HepG2 (cell line): ENCODE data around the gene ZBTB17. TPM values are rescaled to one million over a fixed set of nuclear protein-coding genes. Genes with fewer than 3 reads are reported as not detected.
A peak's percentile ranks its signal among the peaks of the same experiment; 100 is the strongest.

Source experiments
- ATAC-seq: fragments of 200-7000 bp; cut with Tn5 transposase; 3 replicates; pipeline ENCODE4 v1.9.1; 2020; ENCODE audit warnings: mild to moderate bottlenecking, moderate library complexity
- Bru-seq: library from RNA; stranded (reverse); fragments of 400-500 nt; gene quantifications from one replicate; lab custom pipeline; 2021; lab: Mats Ljungman, UMichigan
- BruChase-seq, 2 experiments: library from RNA; stranded (reverse); fragments of 400-500 nt; gene quantifications; one replicate each; lab custom pipeline; 2021; lab: Mats Ljungman, UMichigan
- BruUV-seq: library from RNA; stranded (reverse); fragments of 400-500 nt; replicated peaks from 2 replicates; lab custom pipeline; 2021; lab: Mats Ljungman, UMichigan
- CTCF ChIA-PET: fragments of 300-600 bp; formaldehyde crosslinking; extraction: SDS; loops from one replicate; lab custom pipeline; 2021; ENCODE audit warnings: low total read pairs, inconsistent platforms, low intra/inter-chr PET ratio; lab: Yijun Ruan, JAX
- POLR2A ChIA-PET: fragments of 350-600 bp; sonication (Branson Sonifier 250); formaldehyde crosslinking; loops from one replicate; lab custom pipeline; 2020; ENCODE audit warnings: antibody characterized with exemption, inconsistent platforms; lab: Yijun Ruan, JAX
- DNase-seq: peaks from one replicate; pipeline ENCODE4 v3.0.0-alpha.2; 2015; ENCODE audit warnings: low spot score
- FAIRE-seq: peaks from 3 replicates; lab custom pipeline; 2011; peaks lifted over from hg19 to GRCh38; lab: Jason Lieb, UNC
- H2AFZ ChIP-seq: one replicate; pipeline ENCODE4 v1.6.1; 2011; ENCODE audit warnings: low read length, inconsistent platforms
- H3K27ac ChIP-seq: fragments of 300-600 bp; 3 replicates; pipeline ENCODE4 v1.8.0; 2011; ENCODE audit warnings: mixed run types, mild to moderate bottlenecking, mixed read lengths, low read length, inconsistent platforms; ENCODE audit not compliant: insufficient read depth; ENCODE audit errors: extremely low read length
- H3K27me3 ChIP-seq, 2 experiments: fragments of 200-600 bp in 1 of 2; 2 replicates in 1 of 2; 3 replicates in 1 of 2; pipeline versions ENCODE4 v1.6.0 to v1.8.0; 2011; ENCODE audit warnings: low read length in 2 of 2, mild to moderate bottlenecking in 2 of 2, moderate library complexity in 2 of 2, inconsistent platforms in 1 of 2; ENCODE audit not compliant: insufficient read depth in 2 of 2, control insufficient read depth in 1 of 2
- H3K36me3 ChIP-seq, 2 experiments: fragments of 200-600 bp in 1 of 2; replicated peaks in 1 of 2; 2 replicates in 1 of 2; 3 replicates in 1 of 2; pipeline versions ENCODE4 v1.5.1 to v1.8.0; 2011; ENCODE audit warnings: low read length in 2 of 2, inconsistent platforms in 1 of 2; ENCODE audit not compliant: insufficient read depth in 2 of 2, control insufficient read depth in 1 of 2
- H3K4me1 ChIP-seq: 2 replicates; pipeline ENCODE4 v1.5.1; 2012; ENCODE audit warnings: low read length, inconsistent platforms; ENCODE audit not compliant: insufficient read depth
- H3K4me2 ChIP-seq: 2 replicates; pipeline ENCODE4 v1.6.0; 2011; ENCODE audit warnings: low read depth, low read length, inconsistent platforms
- H3K4me3 ChIP-seq, 3 experiments: fragments of 200-600 bp in 1 of 3; sonication (generic), shearing (Covaris generic) in 1 of 3; replicated peaks in 1 of 3; 2 replicates each; pipeline ENCODE4 v1.5.1; 2011 to 2016; ENCODE audit warnings: low read length in 3 of 3, inconsistent platforms in 2 of 3, low read depth in 2 of 3, mild to moderate bottlenecking in 2 of 3, control low read depth in 1 of 3, mixed read lengths in 1 of 3; ENCODE audit not compliant: insufficient read depth in 1 of 3
- H3K79me2 ChIP-seq: one replicate; pipeline ENCODE4 v1.6.1; 2011; ENCODE audit warnings: low read length, inconsistent platforms; ENCODE audit not compliant: insufficient read depth
- H3K9ac ChIP-seq: 2 replicates; pipeline ENCODE4 v1.6.0; 2011; ENCODE audit warnings: mild to moderate bottlenecking, low read depth, low read length, inconsistent platforms; ENCODE audit not compliant: insufficient read depth
- H3K9me3 ChIP-seq: 2 replicates; pipeline ENCODE4 v1.5.1; 2012; ENCODE audit warnings: mild to moderate bottlenecking, low read length
- H4K20me1 ChIP-seq: 2 replicates; pipeline ENCODE4 v1.6.0; 2011; ENCODE audit warnings: inconsistent platforms, mild to moderate bottlenecking, low read length, moderate library complexity; ENCODE audit not compliant: insufficient read depth
- CBX1 ChIP-seq: IDR thresholded peaks from one replicate; pipeline ENCODE4 v1.6.1; 2016; ENCODE audit warnings: antibody characterized with exemption, low read depth
- MYNN ChIP-seq: sonication (generic); formaldehyde crosslinking; IDR thresholded peaks from 2 replicates; pipeline ENCODE4 v1.4.0; 2020; ENCODE audit warnings: mild to moderate bottlenecking, low read depth, missing genetic modification reagents
- NFKB2 ChIP-seq: sonication (generic); formaldehyde crosslinking; IDR thresholded peaks from 2 replicates; pipeline ENCODE4 v1.4.0; 2020; ENCODE audit warnings: missing genetic modification reagents, borderline replicate concordance
- POGZ ChIP-seq: sonication (generic); formaldehyde crosslinking; IDR thresholded peaks from 2 replicates; pipeline ENCODE4 v1.4.0; 2020; ENCODE audit warnings: mild to moderate bottlenecking, missing genetic modification reagents
- PTBP1 ChIP-seq: fragments of 200-400 bp; formaldehyde crosslinking; IDR thresholded peaks from 2 replicates; pipeline ENCODE4 v1.6.1; 2018; ENCODE audit warnings: low read length, low read depth; ENCODE audit not compliant: poor library complexity, severe bottlenecking
- SYNCRIP ChIP-seq: fragments of 200-400 bp; formaldehyde crosslinking; IDR thresholded peaks from 2 replicates; pipeline ENCODE4 v1.6.1; 2018; ENCODE audit warnings: mild to moderate bottlenecking, low read depth, low read length; ENCODE audit not compliant: insufficient read depth
- ZFYVE20 ChIP-seq: sonication (generic); formaldehyde crosslinking; IDR thresholded peaks from 2 replicates; pipeline ENCODE4 v1.8.0; 2023; ENCODE audit warnings: low read depth, mild to moderate bottlenecking, moderate library complexity, missing genetic modification reagents, borderline replicate concordance
- ZNF224 ChIP-seq: sonication (generic); formaldehyde crosslinking; IDR thresholded peaks from 2 replicates; pipeline ENCODE4 v1.5.0; 2020; ENCODE audit warnings: mild to moderate bottlenecking, missing genetic modification reagents
- ZNF605 ChIP-seq: sonication (generic); formaldehyde crosslinking; IDR thresholded peaks from 2 replicates; pipeline ENCODE4 v1.8.0; 2022; ENCODE audit warnings: mild to moderate bottlenecking, missing genetic modification reagents
- WGBS: methylation state at CpG from one replicate; pipeline ENCODE4 v1.1.6; 2017; ENCODE audit warnings: low lambda C conversion rate; 5-methylcytosine and 5-hydroxymethylcytosine counted together
- in situ Hi-C: cut with HindIII; loops from 2 replicates; pipeline ENCODE4 v1.10.0; 2017; ENCODE audit warnings: low pct_unique_long_range_greater_than_20kb; ENCODE audit not compliant: extremely low pct_ligation_motif_present
- intact Hi-C: fragments of 100-400 bp; cut with micrococcal nuclease; formaldehyde crosslinking; loops from one replicate; pipeline ENCODE4 v1.10.0; 2022; ENCODE audit not compliant: unreplicated experiment
- long read RNA-seq, 2 experiments: library from RNA in 1 of 2; library from polyadenylated mRNA in 1 of 2; stranded (forward) in 1 of 2; unstranded in 1 of 2; transcript quantifications; one replicate each; pipeline ENCODE4 v2.0.0, GENCODE V29; 2019 to 2022
- polyA minus RNA-seq, 3 experiments: library from RNA; depleted of rRNA, polyadenylated mRNA; stranded (reverse); fragments of >200 nt; gene quantifications; 2 replicates each; pipeline ENCODE4 v1.2.3, GENCODE V29; 2011; ENCODE audit warnings: low replicate concordance in 1 of 3
- polyA plus RNA-seq, 8 experiments: library from polyadenylated mRNA; depleted of rRNA in 3 of 8; stranded (reverse) in 7 of 8; unstranded in 1 of 8; fragments of >200 nt; fragmentation: Illumina TruSeq in 4 of 8; extraction: Trizol in 4 of 8; gene quantifications; 2 replicates each; pipeline versions ENCODE4 v1.2.1 to v1.2.3, GENCODE V29; 2011 to 2016; ENCODE audit warnings: low read depth in 4 of 8, missing spikeins in 1 of 8, mixed read lengths in 1 of 8; ENCODE audit not compliant: insufficient read depth in 1 of 8
- total RNA-seq, 5 experiments: library from RNA; depleted of rRNA; stranded (reverse); fragments of >200 nt; fragmentation: Illumina TruSeq; extraction: Trizol; gene quantifications; 2 replicates each; pipeline ENCODE4 v1.2.3, GENCODE V29; 2016; ENCODE audit warnings: low read depth in 1 of 5
- TF ChIP-seq, protein P1 (sequence below): IDR thresholded peaks from 2 replicates; pipeline ENCODE4 v1.4.0; 2020; ENCODE audit warnings: mild to moderate bottlenecking, missing genetic modification reagents
- TF ChIP-seq, protein P2 (sequence below): sonication (generic); formaldehyde crosslinking; IDR thresholded peaks from 2 replicates; pipeline ENCODE4 v1.8.1; 2023; ENCODE audit warnings: mild to moderate bottlenecking, missing genetic modification reagents

ZBTB17 gene
- total RNA-seq (2016; rRNA removed; fragmentation: Illumina TruSeq; extraction: Trizol), result 10.1 and 16.7 TPM in 2 replicates
- total RNA-seq (2016; cell fraction: cytosol; rRNA removed; fragmentation: Illumina TruSeq; extraction: Trizol; ENCODE audit: low read depth), result 7.6 and 9.2 TPM in 2 replicates
- total RNA-seq (2016; cell fraction: insoluble cytoplasmic fraction; rRNA removed; fragmentation: Illumina TruSeq; extraction: Trizol), result 11.2 and 19.1 TPM in 2 replicates
- total RNA-seq (2016; cell fraction: membrane; rRNA removed; fragmentation: Illumina TruSeq; extraction: Trizol), result 9.9 and 11.1 TPM in 2 replicates
- 17.0 and 18.5 TPM in 2 replicates for total RNA-seq (2016; cell fraction: nucleus; rRNA removed; fragmentation: Illumina TruSeq; extraction: Trizol)
- polyA plus RNA-seq (2011; rRNA removed), result 17.0 and 21.0 TPM in 2 replicates
- polyA plus RNA-seq (2011; cell fraction: cytosol; rRNA removed), result 10.1 and 18.8 TPM in 2 replicates
- polyA plus RNA-seq (2011; cell fraction: nucleus; rRNA removed), result 96.3 and 129 TPM in 2 replicates
- polyA plus RNA-seq (2012), result 7.7 and 12.7 TPM in 2 replicates
- 3.5 and 3.6 TPM in 2 replicates for polyA plus RNA-seq (2016; cell fraction: cytosol; fragmentation: Illumina TruSeq; extraction: Trizol; ENCODE audit: low read depth)
- polyA plus RNA-seq (2016; cell fraction: insoluble cytoplasmic fraction; fragmentation: Illumina TruSeq; extraction: Trizol; ENCODE audit: low read depth), result 11.1 and 12.0 TPM in 2 replicates
- polyA plus RNA-seq (2016; cell fraction: membrane; fragmentation: Illumina TruSeq; extraction: Trizol; ENCODE audit: low read depth), result 6.7 and 7.4 TPM in 2 replicates
- 36.9 and 37.2 TPM in 2 replicates for polyA plus RNA-seq (2016; cell fraction: nucleus; fragmentation: Illumina TruSeq; extraction: Trizol; ENCODE audit: insufficient read depth, low read depth)
- 46.0 and 46.5 TPM in 2 replicates for polyA minus RNA-seq (2011; rRNA and poly(A)+ RNA removed; ENCODE audit: low replicate concordance)
- polyA minus RNA-seq (2011; cell fraction: cytosol; rRNA and poly(A)+ RNA removed), result 6.1 and 9.8 TPM in 2 replicates
- 14.4 and 22.9 TPM in 2 replicates for polyA minus RNA-seq (2011; cell fraction: nucleus; rRNA and poly(A)+ RNA removed)
- percentile 58 among the genes with signal in this experiment for Bru-seq, nascent RNA
- BruChase-seq, experiment 1, labeled RNA remaining after a 6-hour chase, result percentile 67 among the genes with signal in this experiment
- BruChase-seq, experiment 2, labeled RNA remaining after a 2-hour chase, result percentile 55 among the genes with signal in this experiment
- long read RNA-seq, experiment 1, transcript ZBTB17-202 (16 exons, 2,745 nt), result major isoform, 8 of 17 reads
- long read RNA-seq, experiment 1, partial matches to known transcripts, result 3 of 17 reads
- long read RNA-seq, experiment 1, other reads (novel, unspliced or antisense), result 3 of 17 reads
- long read RNA-seq, experiment 2, transcript ZBTB17-202 (16 exons, 2,745 nt), result major isoform, 5 of 36 reads
- long read RNA-seq, experiment 2, partial matches to known transcripts, result 22 of 36 reads
- long read RNA-seq, experiment 2, other reads (novel, unspliced or antisense), result 6 of 36 reads

DNA sequence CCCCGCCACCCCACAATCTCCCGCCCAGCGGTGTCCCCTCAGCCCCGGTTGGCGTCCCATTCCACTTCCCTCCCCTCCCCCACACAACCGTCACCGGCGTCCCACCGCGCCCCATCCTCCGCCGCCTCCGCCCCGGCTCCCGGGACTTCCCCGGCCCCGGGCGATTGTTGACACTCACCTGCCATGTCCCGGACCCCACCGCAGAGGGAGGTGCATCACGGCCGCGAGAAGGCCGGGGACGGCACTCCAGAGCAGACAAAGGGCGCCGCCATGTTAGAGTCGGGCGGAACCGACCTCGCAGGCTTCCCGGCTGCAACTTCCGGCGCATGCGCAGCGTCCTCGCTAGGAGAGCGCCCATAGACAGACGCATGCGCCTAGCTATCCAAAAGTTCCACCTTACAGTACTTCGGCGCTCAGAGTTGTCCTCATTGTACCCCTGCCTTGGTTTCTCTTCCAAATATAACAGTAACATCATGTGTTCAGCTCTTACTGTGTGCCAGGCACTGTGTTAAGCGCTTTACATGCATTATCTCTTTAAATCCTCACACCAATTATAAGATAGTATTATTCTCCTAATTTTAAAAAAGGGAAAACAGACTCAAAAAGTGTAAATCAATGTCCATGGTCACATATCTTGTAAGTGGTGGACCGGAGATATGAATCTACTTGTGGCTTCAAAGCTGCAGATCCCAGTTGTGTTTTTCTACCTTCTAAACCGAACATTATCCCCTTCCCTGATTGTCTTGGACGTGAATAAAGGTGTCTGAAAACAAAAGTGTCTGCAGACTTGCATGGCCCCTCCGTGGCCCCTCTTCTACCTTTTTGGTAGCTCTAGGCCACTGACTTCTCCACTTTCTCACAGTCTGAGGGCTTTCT, at the start of gene ZBTB17:
Gene ZBTB17, minus strand, starts transcription at position 297 of the 876 bp plus-strand sequence. CDS start 27,606 bp downstream, outside the sequence.
- FAIRE-seq (no peak), ATAC-seq (peak; percentile 93), DNase-seq (peak; percentile 85)
- Histone ChIP-seq H2AFZ (peak within 1 kb of the TSS; percentile 79), H3K4me3 (peak within 1 kb of the TSS; percentile 87 to 97 (median 94)), H3K79me2 (peaks cover 16% of the 10 kb centered on the region), H3K36me3 (peaks cover 2 to 12% of the 10 kb centered on the region in 2 experiments; a peak in 4 of 5 replicates), H3K27me3 (no peaks in the 10 kb centered on the region), H3K4me2 (peak within 1 kb of the TSS; percentile 92), H3K9ac (peak within 1 kb of the TSS; percentile 72), H3K9me3 (no peaks in the 10 kb centered on the region), H4K20me1 (no peaks in the 10 kb centered on the region), H3K4me1 (peaks cover 38% of the 10 kb centered on the region), H3K27ac (peak within 1 kb of the TSS; percentile 71)
- CTCF ChIA-PET, result no interaction called here
- no TSS peak for BruUV-seq
- 2% methylated on average over 21 of the region's 47 CpGs for WGBS
- POLR2A ChIA-PET, result interaction anchor here (1.0 to 2.1 kb wide), 9 partner anchors 10 to 294 kb away, joined by 3 to 10 read pairs (median 3); partner anchors contain the start of genes SPEN and SRARP
- intact Hi-C loops (no loop called here), in situ Hi-C loops (no loop called here)
- no peak for TF ChIP-seq MYNN (CRISPR knock-in tag)
- TF ChIP-seq ZNF224, result no peak
- no peak for TF ChIP-seq PTBP1
- no peak for TF ChIP-seq ZFYVE20 (CRISPR knock-in tag)
- peak; percentile 56; the same call in 1 of the 2 replicates for TF ChIP-seq NFKB2 (CRISPR knock-in tag)
- TF ChIP-seq, protein P1, sequence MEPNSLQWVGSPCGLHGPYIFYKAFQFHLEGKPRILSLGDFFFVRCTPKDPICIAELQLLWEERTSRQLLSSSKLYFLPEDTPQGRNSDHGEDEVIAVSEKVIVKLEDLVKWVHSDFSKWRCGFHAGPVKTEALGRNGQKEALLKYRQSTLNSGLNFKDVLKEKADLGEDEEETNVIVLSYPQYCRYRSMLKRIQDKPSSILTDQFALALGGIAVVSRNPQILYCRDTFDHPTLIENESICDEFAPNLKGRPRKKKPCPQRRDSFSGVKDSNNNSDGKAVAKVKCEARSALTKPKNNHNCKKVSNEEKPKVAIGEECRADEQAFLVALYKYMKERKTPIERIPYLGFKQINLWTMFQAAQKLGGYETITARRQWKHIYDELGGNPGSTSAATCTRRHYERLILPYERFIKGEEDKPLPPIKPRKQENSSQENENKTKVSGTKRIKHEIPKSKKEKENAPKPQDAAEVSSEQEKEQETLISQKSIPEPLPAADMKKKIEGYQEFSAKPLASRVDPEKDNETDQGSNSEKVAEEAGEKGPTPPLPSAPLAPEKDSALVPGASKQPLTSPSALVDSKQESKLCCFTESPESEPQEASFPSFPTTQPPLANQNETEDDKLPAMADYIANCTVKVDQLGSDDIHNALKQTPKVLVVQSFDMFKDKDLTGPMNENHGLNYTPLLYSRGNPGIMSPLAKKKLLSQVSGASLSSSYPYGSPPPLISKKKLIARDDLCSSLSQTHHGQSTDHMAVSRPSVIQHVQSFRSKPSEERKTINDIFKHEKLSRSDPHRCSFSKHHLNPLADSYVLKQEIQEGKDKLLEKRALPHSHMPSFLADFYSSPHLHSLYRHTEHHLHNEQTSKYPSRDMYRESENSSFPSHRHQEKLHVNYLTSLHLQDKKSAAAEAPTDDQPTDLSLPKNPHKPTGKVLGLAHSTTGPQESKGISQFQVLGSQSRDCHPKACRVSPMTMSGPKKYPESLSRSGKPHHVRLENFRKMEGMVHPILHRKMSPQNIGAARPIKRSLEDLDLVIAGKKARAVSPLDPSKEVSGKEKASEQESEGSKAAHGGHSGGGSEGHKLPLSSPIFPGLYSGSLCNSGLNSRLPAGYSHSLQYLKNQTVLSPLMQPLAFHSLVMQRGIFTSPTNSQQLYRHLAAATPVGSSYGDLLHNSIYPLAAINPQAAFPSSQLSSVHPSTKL (CRISPR knock-in tag), result no peak
- TF ChIP-seq, protein P2, sequence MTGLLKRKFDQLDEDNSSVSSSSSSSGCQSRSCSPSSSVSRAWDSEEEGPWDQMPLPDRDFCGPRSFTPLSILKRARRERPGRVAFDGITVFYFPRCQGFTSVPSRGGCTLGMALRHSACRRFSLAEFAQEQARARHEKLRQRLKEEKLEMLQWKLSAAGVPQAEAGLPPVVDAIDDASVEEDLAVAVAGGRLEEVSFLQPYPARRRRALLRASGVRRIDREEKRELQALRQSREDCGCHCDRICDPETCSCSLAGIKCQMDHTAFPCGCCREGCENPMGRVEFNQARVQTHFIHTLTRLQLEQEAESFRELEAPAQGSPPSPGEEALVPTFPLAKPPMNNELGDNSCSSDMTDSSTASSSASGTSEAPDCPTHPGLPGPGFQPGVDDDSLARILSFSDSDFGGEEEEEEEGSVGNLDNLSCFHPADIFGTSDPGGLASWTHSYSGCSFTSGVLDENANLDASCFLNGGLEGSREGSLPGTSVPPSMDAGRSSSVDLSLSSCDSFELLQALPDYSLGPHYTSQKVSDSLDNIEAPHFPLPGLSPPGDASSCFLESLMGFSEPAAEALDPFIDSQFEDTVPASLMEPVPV (CRISPR knock-in tag), result 0 out of 2 replicates have a peak, but pooled peaks have one; percentile 21
- no peak for TF ChIP-seq SYNCRIP
- TF ChIP-seq CBX1, result no peak
- no peak for TF ChIP-seq ZNF605 (CRISPR knock-in tag)
- peak; percentile 40; the same call in 1 of the 2 replicates for TF ChIP-seq POGZ (CRISPR knock-in tag)
